CD8-positive, alpha-beta memory T cell (primary cell): Measurements from ENCODE around the gene MAP7D1. TPM values are rescaled to one million over a fixed set of nuclear protein-coding genes. Genes with fewer than 3 reads are reported as not detected.
"Not testable (repeated sequence)": the region's sequence is repeated elsewhere in the genome, so short reads cannot be mapped to it uniquely, and the experiment has no call there.

Experiments used
- CTCF ChIA-PET: fragments of 350-600 bp; sonication (Branson Sonifier 250); formaldehyde crosslinking; loops from one replicate; lab custom pipeline; 2021; ENCODE audit warnings: antibody characterized with exemption; lab: Charles Lee
- POLR2A ChIA-PET: fragments of 350-600 bp; sonication (Branson Sonifier 250); formaldehyde crosslinking; loops from one replicate; lab custom pipeline; 2021; ENCODE audit warnings: antibody characterized with exemption; lab: Charles Lee
- DNase-seq, 5 donors: peaks; one replicate each; pipeline versions ENCODE4 v3.0.0 to v3.0.0-alpha.2; 2020 to 2022; ENCODE audit warnings: mixed read lengths in 1 of 5
- H3K27ac ChIP-seq: one replicate; pipeline ENCODE4 v1.7.0; 2013; ENCODE audit warnings: low read depth, mild to moderate bottlenecking, low read length, moderate library complexity
- H3K27me3 ChIP-seq: 2 replicates; pipeline ENCODE4 v1.7.0; 2013; ENCODE audit warnings: low read length, mild to moderate bottlenecking; ENCODE audit not compliant: insufficient read depth, poor library complexity, severe bottlenecking
- H3K36me3 ChIP-seq: 2 replicates; pipeline ENCODE4 v1.7.0; 2013; ENCODE audit warnings: mild to moderate bottlenecking, low read length, moderate library complexity; ENCODE audit not compliant: insufficient read depth
- H3K4me1 ChIP-seq: 2 replicates; pipeline ENCODE4 v1.7.0; 2013; ENCODE audit warnings: mild to moderate bottlenecking, low read length, moderate library complexity; ENCODE audit not compliant: insufficient read depth
- H3K4me3 ChIP-seq: 2 replicates; pipeline ENCODE4 v1.7.0; 2013; ENCODE audit warnings: mild to moderate bottlenecking, low read length
- H3K9me3 ChIP-seq: 2 replicates; pipeline ENCODE4 v1.7.0; 2013; ENCODE audit warnings: mild to moderate bottlenecking, low read length
- H3K27ac Mint-ChIP-seq, 8 donors: one replicate each; pipeline ENCODE4 v1.8.0; 2020 to 2021; ENCODE audit warnings: mixed read lengths in 8 of 8, mild to moderate bottlenecking in 6 of 8, inconsistent platforms in 3 of 8, moderate library complexity in 3 of 8
- H3K27me3 Mint-ChIP-seq, 2 donors: one replicate each; pipeline ENCODE4 v1.8.0; 2020 to 2021; ENCODE audit warnings: mixed read lengths in 2 of 2, mild to moderate bottlenecking in 1 of 2, moderate library complexity in 1 of 2
- H3K36me3 Mint-ChIP-seq, 3 donors: one replicate each; pipeline ENCODE4 v1.8.0; 2020 to 2021; ENCODE audit warnings: mixed read lengths in 3 of 3, inconsistent platforms in 1 of 3, mild to moderate bottlenecking in 1 of 3
- H3K4me1 Mint-ChIP-seq, 3 donors: one replicate each; pipeline ENCODE4 v1.8.0; 2020 to 2021; ENCODE audit warnings: mixed read lengths in 3 of 3, inconsistent platforms in 1 of 3, mild to moderate bottlenecking in 1 of 3
- H3K4me3 Mint-ChIP-seq, 7 donors: one replicate each; pipeline ENCODE4 v1.8.0; 2020 to 2021; ENCODE audit warnings: mixed read lengths in 7 of 7, mild to moderate bottlenecking in 6 of 7, moderate library complexity in 4 of 7, inconsistent platforms in 2 of 7
- H3K9me3 Mint-ChIP-seq, 5 donors: one replicate each; pipeline ENCODE4 v1.8.0; 2020 to 2022; ENCODE audit warnings: mixed read lengths in 5 of 5, mild to moderate bottlenecking in 3 of 5, moderate library complexity in 2 of 5, inconsistent platforms in 1 of 5
- polyA plus RNA-seq: library from polyadenylated mRNA; unstranded; fragments of 300-500 nt; fragmentation: Illumina TruSeq; gene quantifications from one replicate; pipeline ENCODE4 v1.2.3, GENCODE V29; 2021
- total RNA-seq, 2 experiments: library from RNA; stranded (reverse); gene quantifications; one replicate each; pipeline ENCODE4 v1.2.3, GENCODE V29; 2021

MAP7D1 gene
- total and polyA plus RNA-seq, 3 experiments from 2014 or later, result 55.4 to 185 (median 183) TPM

DNA sequence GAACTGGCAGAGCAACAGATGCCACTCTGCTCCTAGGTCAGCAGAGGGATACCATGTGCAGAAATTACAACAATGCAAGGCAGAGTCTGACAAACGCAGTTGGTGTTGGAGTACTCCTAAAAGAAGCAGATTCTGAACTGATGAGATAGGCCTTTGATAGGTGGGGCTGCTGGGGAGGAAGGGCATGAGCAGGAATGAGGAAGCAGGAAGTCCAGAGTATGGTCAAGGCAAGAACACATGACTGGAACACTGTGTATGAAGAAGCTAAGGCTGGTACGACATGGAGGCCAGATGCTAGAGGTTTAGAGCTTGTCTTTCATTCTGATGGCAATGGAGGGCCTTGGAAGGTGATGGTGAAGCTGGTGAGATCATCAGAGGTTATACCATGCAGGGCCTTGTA, 56.8 kb downstream of the MAP7D1 start:
- Mint-ChIP-seq H3K27me3 (no peaks in the 10 kb centered on the region), H3K4me1 (no peaks in the 10 kb centered on the region), H3K27ac (peak overlapping the region in 2 of 8 donors; percentile 7 to 30), H3K36me3 (no peaks in the 10 kb centered on the region), H3K4me3 (no peak overlapping the region), H3K9me3 (no peaks in the 10 kb centered on the region)
- no peak for DNase-seq
- ChIA-PET CTCF (interaction anchor here (2.5 kb wide), 1 partner anchor 25 kb away, joined by 7 read pairs; no protein-coding TSS in a partner anchor), POLR2A (no interaction called here)
- no peaks in the 10 kb centered on the region for H3K27me3 ChIP-seq
- H3K4me3 ChIP-seq, result no peak overlapping the region
- no peaks in the 10 kb centered on the region for H3K36me3 ChIP-seq
- no peaks in the 10 kb centered on the region for H3K4me1 ChIP-seq
- H3K27ac ChIP-seq, result no peak overlapping the region
- no peaks in the 10 kb centered on the region for H3K9me3 ChIP-seq

DNA sequence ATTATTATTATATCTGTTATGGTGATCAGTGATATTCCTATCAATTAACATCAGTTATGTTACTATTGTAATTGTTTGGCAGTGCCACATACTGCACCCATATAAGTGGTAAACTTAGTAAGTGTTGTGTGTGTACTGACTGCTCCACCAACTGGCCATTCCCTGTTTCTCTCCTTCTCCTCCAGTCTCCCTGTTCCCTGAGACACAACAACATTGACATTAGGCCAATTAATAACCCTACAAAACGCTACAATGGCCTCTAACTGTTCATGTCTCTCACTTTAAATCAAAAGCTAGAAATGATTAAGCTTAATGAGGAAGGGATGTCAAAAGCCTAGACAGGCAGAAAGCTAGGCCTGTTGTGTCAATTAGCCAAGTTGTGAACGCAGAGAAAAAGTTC, 61.7 kb downstream of the MAP7D1 start:
- Histone ChIP-seq H3K27me3 (no peaks in the 10 kb centered on the region), H3K4me3 (no peak overlapping the region), H3K9me3 (no peaks in the 10 kb centered on the region), H3K4me1 (peaks cover 4% of the 10 kb centered on the region), H3K27ac (no peak overlapping the region), H3K36me3 (no peaks in the 10 kb centered on the region)
- DNase-seq, result no peak
- H3K9me3 Mint-ChIP-seq, result no peaks in the 10 kb centered on the region
- peaks cover 0 to 1% (median 0%) of the 10 kb centered on the region in 3 donors for H3K4me1 Mint-ChIP-seq
- no peaks in the 10 kb centered on the region for H3K36me3 Mint-ChIP-seq
- H3K27ac Mint-ChIP-seq, result no peak overlapping the region
- ChIA-PET CTCF (interaction anchor here (2.0 kb wide), 1 partner anchor 68 kb away, joined by 5 read pairs; no protein-coding TSS in a partner anchor), POLR2A (interaction anchor here (0.7 kb wide), 1 partner anchor 21 kb away, joined by 3 read pairs; no protein-coding TSS in a partner anchor)
- no peak overlapping the region for H3K4me3 Mint-ChIP-seq
- no peaks in the 10 kb centered on the region for H3K27me3 Mint-ChIP-seq

DNA sequence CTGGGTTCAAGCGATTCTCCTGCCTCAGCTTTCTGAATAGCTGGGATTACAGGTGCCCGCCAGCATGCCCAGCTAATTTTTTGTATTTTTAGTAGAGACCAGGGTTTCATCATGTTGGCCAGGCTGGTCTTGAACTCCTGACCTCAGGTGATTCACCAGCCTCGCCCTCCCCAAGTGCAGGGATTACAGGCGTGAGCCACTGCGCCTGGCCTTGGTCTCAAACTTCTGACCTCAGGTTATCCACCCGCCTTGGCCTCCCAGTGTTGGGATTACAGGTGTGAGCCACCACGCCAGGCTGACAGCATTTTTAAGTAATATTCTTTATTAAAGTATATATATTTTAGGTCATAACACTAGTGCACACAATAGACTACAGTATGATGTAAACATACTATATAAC, 65.9 kb downstream of the MAP7D1 start:
- not testable (repeated sequence) for H3K36me3 ChIP-seq
- CTCF ChIA-PET, result interaction anchor here (1.1 to 3.5 kb wide), 2 partner anchors 72 to 135 kb away, joined by 3 to 17 read pairs; partner anchors contain the start of gene TRAPPC3

DNA sequence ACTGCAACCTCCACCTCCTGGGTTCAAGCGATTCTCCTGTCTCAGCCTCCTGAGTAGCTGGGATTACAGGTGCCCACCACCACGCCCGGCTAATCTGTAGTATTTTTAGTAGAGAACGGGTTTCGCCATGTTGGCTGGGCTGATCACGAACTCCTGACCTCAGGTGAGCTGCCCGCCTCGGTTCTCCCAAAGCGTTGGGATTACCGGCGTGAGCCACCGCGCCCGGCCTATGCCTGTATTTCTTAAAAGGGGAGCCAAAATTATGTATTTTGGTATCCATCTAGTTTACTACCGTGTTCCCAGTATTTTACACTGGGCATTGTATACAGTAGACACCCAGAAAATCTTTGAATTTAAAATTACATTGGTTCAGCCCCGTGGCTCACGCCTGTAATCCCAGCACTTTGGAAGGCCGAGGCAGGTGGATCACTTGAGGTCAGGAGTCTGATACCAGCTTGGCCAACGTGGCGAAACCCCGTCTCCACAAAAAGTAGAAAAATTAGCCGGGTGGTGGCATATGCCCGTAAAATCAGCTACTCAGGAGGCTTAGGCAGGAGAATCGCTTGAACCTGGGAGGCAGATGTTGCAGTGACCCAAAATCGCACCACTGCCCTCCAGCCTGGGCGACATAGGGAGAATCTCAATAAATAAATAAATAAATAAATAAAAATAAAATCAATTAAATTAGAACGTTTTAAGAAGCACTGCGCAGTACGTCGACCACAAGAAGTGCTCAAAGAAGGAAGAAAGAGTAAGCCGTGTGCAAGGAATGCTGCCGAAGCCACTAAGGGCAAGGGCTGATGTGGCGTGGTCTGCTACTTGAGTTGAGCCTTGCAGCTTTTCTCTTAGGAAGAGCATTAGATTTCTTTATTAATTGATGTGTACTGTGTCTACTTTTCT, 66.8 kb downstream of the MAP7D1 start:
- ChIA-PET CTCF (interaction anchor here (1.3 to 3.5 kb wide), 4 partner anchors 14 to 73 kb away, joined by 3 to 17 read pairs (median 12); partner anchors contain the start of gene TRAPPC3), POLR2A (interaction anchor here (1.5 to 2.8 kb wide), 6 partner anchors 34 to 84 kb away, joined by 3 to 34 read pairs (median 8); partner anchors contain the start of genes SH3D21 and TRAPPC3)
- Mint-ChIP-seq H3K4me3 (peak overlapping the region; percentile 89 to 99 (median 96)), H3K9me3 (no peaks in the 10 kb centered on the region), H3K27me3 (peaks cover 0 to 4% of the 10 kb centered on the region in 2 donors), H3K27ac (peak overlapping the region; percentile 97 to 100 (median 100)), H3K36me3 (peaks cover 0 to 35% (median 11%) of the 10 kb centered on the region in 3 donors), H3K4me1 (peaks cover 28 to 38% (median 35%) of the 10 kb centered on the region in 3 donors)
- no peaks in the 10 kb centered on the region for H3K27me3 ChIP-seq
- H3K9me3 ChIP-seq, result no peaks in the 10 kb centered on the region
- peak overlapping the region; percentile 96 for H3K27ac ChIP-seq
- H3K4me1 ChIP-seq, result peaks cover 36% of the 10 kb centered on the region
- DNase-seq, result no peak
- H3K4me3 ChIP-seq, result peak overlapping the region; percentile 88
- H3K36me3 ChIP-seq, result no peaks in the 10 kb centered on the region

More for the DNA sequence above, 65.9 kb downstream of the MAP7D1 start:
- peaks cover 32% of the 10 kb centered on the region for H3K4me1 ChIP-seq
- H3K27me3 ChIP-seq, H3K27ac ChIP-seq, H3K9me3 Mint-ChIP-seq, H3K4me3 ChIP-seq, DNase-seq, H3K4me3 Mint-ChIP-seq, H3K9me3 ChIP-seq, H3K27me3 Mint-ChIP-seq, POLR2A ChIA-PET: not testable (repeated sequence)
- peaks cover 0 to 30% (median 8%) of the 10 kb centered on the region in 3 donors for H3K36me3 Mint-ChIP-seq
- peak overlapping the region in 1 of 8 donors; percentile 100 for H3K27ac Mint-ChIP-seq
- peaks cover 24 to 31% (median 28%) of the 10 kb centered on the region in 3 donors for H3K4me1 Mint-ChIP-seq

DNA sequence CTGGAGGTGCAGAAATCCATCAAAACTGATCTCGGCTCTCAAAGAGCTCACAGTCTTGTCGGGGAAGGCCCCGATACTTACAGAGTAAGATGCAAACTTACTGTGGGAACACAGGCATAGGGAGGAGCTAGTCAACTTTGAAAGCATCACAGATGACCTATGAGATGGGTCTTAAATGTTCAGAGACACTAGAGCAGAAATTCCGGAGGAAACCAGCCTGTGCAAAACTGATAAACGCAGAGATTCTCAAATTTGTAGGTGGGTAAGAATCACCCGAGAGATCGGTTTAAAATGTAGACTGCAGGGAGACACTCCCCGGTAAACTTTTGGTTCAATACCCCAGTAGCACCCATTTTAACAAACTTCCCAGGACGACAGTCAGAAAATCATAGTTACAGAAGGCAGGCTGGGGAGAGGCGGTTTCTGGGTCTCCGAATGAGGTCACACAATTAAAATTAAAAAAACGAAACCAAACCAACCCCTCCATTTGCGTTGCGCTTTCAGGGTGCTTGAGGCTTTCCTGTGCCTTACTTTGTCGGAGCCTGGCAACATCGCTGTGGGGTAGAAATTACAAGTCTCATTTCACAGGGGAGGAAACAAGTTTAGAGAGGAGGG, 67.5 kb downstream of the MAP7D1 start:
- ChIA-PET CTCF (interaction anchor here (0.7 to 3.5 kb wide), 8 partner anchors 15 to 129 kb away, joined by 3 to 17 read pairs (median 3); partner anchors contain the start of gene TRAPPC3), POLR2A (interaction anchor here (0.7 to 2.8 kb wide), 12 partner anchors 35 to 292 kb away, joined by 3 to 34 read pairs (median 6); partner anchors contain the start of genes ADPRS, AGO3, MAP7D1 and SH3D21)
- H3K27ac ChIP-seq, result peak overlapping the region; percentile 96
- no peaks in the 10 kb centered on the region for H3K36me3 ChIP-seq
- Mint-ChIP-seq H3K27ac (peak overlapping the region; percentile 97 to 100 (median 100)), H3K9me3 (no peaks in the 10 kb centered on the region), H3K4me1 (peaks cover 28 to 42% (median 36%) of the 10 kb centered on the region in 3 donors), H3K27me3 (peaks cover 0 to 4% of the 10 kb centered on the region in 2 donors), H3K4me3 (peak overlapping the region; percentile 89 to 99 (median 96)), H3K36me3 (peaks cover 0 to 41% (median 11%) of the 10 kb centered on the region in 3 donors)
- H3K27me3 ChIP-seq, result no peaks in the 10 kb centered on the region
- peak overlapping the region; percentile 88 for H3K4me3 ChIP-seq
- H3K9me3 ChIP-seq, result no peaks in the 10 kb centered on the region
- H3K4me1 ChIP-seq, result peaks cover 36% of the 10 kb centered on the region
- peak in 3 of 5 donors; percentile 3 to 73 (median 53) for DNase-seq

DNA sequence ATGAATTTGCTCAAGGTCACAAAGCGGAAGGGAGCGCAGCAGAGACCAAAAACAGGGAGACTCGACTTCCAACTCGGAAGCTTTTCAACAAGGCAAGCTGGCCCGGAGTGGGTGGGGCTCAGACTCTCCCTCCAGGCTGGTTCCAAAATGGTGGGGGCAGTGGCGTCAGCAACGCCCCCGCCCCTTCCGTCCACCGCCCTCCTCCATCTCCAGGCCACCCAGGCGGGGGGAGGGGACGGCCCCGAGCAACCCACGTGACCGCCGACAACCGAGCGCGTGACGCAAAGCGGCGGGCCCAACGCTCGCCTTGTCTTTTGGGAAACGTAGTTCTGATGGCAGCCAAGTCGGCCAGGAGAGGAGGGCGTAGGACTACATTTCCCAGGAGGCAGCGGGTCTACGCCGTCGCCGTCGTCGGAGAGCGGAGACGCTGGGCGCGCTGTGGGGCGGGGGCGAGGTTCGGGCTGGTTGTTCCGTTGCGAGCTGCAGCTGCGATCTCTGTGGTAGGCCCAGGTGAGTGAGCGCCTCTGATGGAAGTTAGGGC, 68.1 kb downstream of the MAP7D1 start, which contains the start of gene THRAP3:
Gene THRAP3, plus strand, starts transcription at position 448 of the 541 bp plus-strand sequence. CDS start 58,121 bp downstream, outside the sequence.
- peaks cover 36% of the 10 kb centered on the region for H3K4me1 ChIP-seq
- H3K27ac Mint-ChIP-seq, result peak within 1 kb of the TSS; percentile 97 to 100 (median 100)
- H3K4me1 Mint-ChIP-seq, result peaks cover 28 to 46% (median 36%) of the 10 kb centered on the region in 3 donors
- no peaks in the 10 kb centered on the region for H3K9me3 Mint-ChIP-seq
- peak within 1 kb of the TSS; percentile 96 for H3K27ac ChIP-seq
- no peaks in the 10 kb centered on the region for H3K36me3 ChIP-seq
- peak within 1 kb of the TSS; percentile 89 to 99 (median 96) for H3K4me3 Mint-ChIP-seq
- H3K9me3 ChIP-seq, result no peaks in the 10 kb centered on the region
- peak within 1 kb of the TSS; percentile 88 for H3K4me3 ChIP-seq
- ChIA-PET POLR2A (interaction anchor here (0.7 to 2.8 kb wide), 13 partner anchors 12 to 293 kb away, joined by 3 to 34 read pairs (median 6); partner anchors contain the start of genes ADPRS, AGO3, MAP7D1 and SH3D21), CTCF (interaction anchor here (0.6 to 3.5 kb wide), 12 partner anchors 12 to 129 kb away, joined by 3 to 17 read pairs (median 3); partner anchors contain the start of gene TRAPPC3)
- peak; percentile 99 to 100 (median 100) for DNase-seq
- H3K27me3 ChIP-seq, result no peaks in the 10 kb centered on the region
- H3K36me3 Mint-ChIP-seq, result peaks cover 0 to 45% (median 11%) of the 10 kb centered on the region in 3 donors
- peaks cover 0 to 4% of the 10 kb centered on the region in 2 donors for H3K27me3 Mint-ChIP-seq
